BE2C (cell line): ENCODE results near the gene DCP1A.

Experiments used
- DNase-seq: peaks from one replicate; pipeline ENCODE4 v3.0.0-alpha.2; 2020
- H3K27me3 ChIP-seq: fragments of 250-450 bp; sonication (Bioruptor Pico); 2 replicates; pipeline ENCODE4 v1.5.1; 2020; ENCODE audit warnings: mild to moderate bottlenecking
- H3K36me3 ChIP-seq: fragments of 250-450 bp; sonication (Bioruptor Pico); 2 replicates; pipeline ENCODE4 v1.5.1; 2020; ENCODE audit warnings: mild to moderate bottlenecking
- H3K4me1 ChIP-seq: fragments of 250-450 bp; sonication (Bioruptor Pico); 2 replicates; pipeline ENCODE4 v1.5.1; 2020
- H3K4me3 ChIP-seq: 2 replicates; pipeline ENCODE4 v1.5.1; 2011; ENCODE audit warnings: low read depth, low read length
- H3K9me3 ChIP-seq: fragments of 250-450 bp; sonication (Bioruptor Pico); 2 replicates; pipeline ENCODE4 v1.5.1; 2020
- CTCF ChIP-seq: IDR thresholded peaks from 2 replicates; pipeline ENCODE4 v1.5.1; 2012; ENCODE audit warnings: mild to moderate bottlenecking, low read depth, low read length

The DCP1A gene

GRCh38 chr3:53295410-53295809 lies 51.9 kb downstream of the DCP1A start:
- no peak overlapping the region for H3K4me3 ChIP-seq
- H3K9me3 ChIP-seq = no peaks in the 10 kb centered on the region
- DNase-seq = no peak
- no peak for TF ChIP-seq CTCF
- no peaks in the 10 kb centered on the region for H3K27me3 ChIP-seq
- H3K4me1 ChIP-seq = no peaks in the 10 kb centered on the region
- H3K36me3 ChIP-seq = no peaks in the 10 kb centered on the region

DNA sequence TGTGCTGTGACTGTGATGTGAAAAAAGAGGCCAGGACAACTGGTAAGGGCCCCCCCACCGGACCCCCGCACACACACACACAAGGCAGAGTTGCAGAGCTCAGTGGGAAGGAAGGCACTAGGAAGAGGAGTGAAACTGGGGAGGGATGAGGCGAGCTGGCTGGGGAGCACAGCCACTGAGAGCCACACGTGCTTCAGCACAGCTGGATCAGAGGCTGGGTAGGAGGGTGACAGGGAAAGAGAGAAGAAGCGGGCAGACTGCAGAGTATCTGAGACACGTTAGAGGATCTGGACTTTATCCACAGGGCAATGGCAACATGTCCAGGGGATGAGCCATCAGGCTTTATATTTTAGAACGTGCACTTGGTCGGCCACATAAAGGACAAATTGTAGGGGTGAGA lies 53.5 kb downstream of the DCP1A start:
- TF ChIP-seq CTCF = no peak
- H3K36me3 ChIP-seq = no peaks in the 10 kb centered on the region
- H3K27me3 ChIP-seq = no peaks in the 10 kb centered on the region
- H3K9me3 ChIP-seq = no peaks in the 10 kb centered on the region
- no peak for DNase-seq
- no peak overlapping the region for H3K4me3 ChIP-seq
- H3K4me1 ChIP-seq = no peaks in the 10 kb centered on the region

- no peaks in the 10 kb centered on the region for H3K9me3 ChIP-seq
- no peak for DNase-seq
- no peaks in the 10 kb centered on the region for H3K36me3 ChIP-seq
- no peaks in the 10 kb centered on the region for H3K4me1 ChIP-seq
- H3K4me3 ChIP-seq = no peak overlapping the region
- no peak for TF ChIP-seq CTCF
- H3K27me3 ChIP-seq = no peaks in the 10 kb centered on the region
Measured at GRCh38 chr3:53288214-53288613, 59.1 kb downstream of the DCP1A start.

DNA sequence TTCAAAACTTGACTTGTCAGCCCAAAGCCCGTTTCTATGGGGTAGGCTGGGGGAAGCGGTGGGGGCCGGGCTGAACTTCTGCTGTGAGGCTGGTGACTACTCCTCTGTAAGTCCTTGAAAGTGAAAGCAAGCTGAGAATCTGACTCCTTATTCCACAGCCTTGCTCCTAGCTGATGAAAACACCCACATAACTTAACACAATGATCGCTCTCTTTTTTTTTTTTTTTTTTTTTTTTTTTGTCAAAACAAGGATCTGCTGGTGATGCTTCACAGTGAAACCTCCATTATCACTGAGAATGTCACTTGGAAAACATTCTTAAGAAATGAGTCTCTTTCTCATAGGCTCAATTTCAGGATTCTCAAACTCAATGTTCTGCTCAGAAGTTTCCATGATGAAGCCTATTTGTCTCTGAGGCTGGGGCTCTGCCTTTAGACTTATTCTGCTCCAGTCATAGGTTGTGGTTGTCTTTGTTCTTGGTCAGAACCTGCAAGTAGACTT lies 60.2 kb downstream of the DCP1A start:
- H3K36me3 ChIP-seq = no peaks in the 10 kb centered on the region
- DNase-seq = no peak
- no peaks in the 10 kb centered on the region for H3K9me3 ChIP-seq
- no peaks in the 10 kb centered on the region for H3K27me3 ChIP-seq
- H3K4me1 ChIP-seq = no peaks in the 10 kb centered on the region
- H3K4me3 ChIP-seq = no peak overlapping the region
- TF ChIP-seq CTCF = no peak

GRCh38 chr3:53286727-53287126 lies 60.6 kb downstream of the DCP1A start:
- no peak overlapping the region for H3K4me3 ChIP-seq
- no peak for DNase-seq
- H3K36me3 ChIP-seq = no peaks in the 10 kb centered on the region
- H3K27me3 ChIP-seq = no peaks in the 10 kb centered on the region
- TF ChIP-seq CTCF = no peak
- no peaks in the 10 kb centered on the region for H3K9me3 ChIP-seq
- no peaks in the 10 kb centered on the region for H3K4me1 ChIP-seq

- no peak overlapping the region for H3K4me3 ChIP-seq
- no peaks in the 10 kb centered on the region for H3K9me3 ChIP-seq
- H3K27me3 ChIP-seq = no peaks in the 10 kb centered on the region
- no peaks in the 10 kb centered on the region for H3K36me3 ChIP-seq
- TF ChIP-seq CTCF = no peak
- DNase-seq = no peak
- no peaks in the 10 kb centered on the region for H3K4me1 ChIP-seq
Measured at GRCh38 chr3:53282581-53282980, 64.8 kb downstream of the DCP1A start.
